Vagina (tissue), 2 donors: Measurements from ENCODE around the gene GJA8. TPM values are rescaled to one million over a fixed set of nuclear protein-coding genes. Genes with fewer than 3 reads are reported as not detected.

ENCODE experiments used
- DNase-seq, 2 donors: peaks; one replicate each; pipeline ENCODE4 v3.0.0-alpha.2; 2017; ENCODE audit errors: extremely low spot score in 2 of 2
- H3K27ac ChIP-seq: fragments of 200-600 bp; sonication (generic); one replicate; pipeline ENCODE4 v1.5.1; 2019
- H3K27me3 ChIP-seq: fragments of 200-600 bp; sonication (generic); one replicate; pipeline ENCODE4 v1.5.1; 2019
- H3K36me3 ChIP-seq, 2 donors: fragments of 200-600 bp; sonication (generic); one replicate each; pipeline ENCODE4 v1.5.1; 2017 to 2019
- H3K4me1 ChIP-seq: fragments of 200-600 bp; sonication (generic); one replicate; pipeline ENCODE4 v1.5.1; 2019
- H3K4me3 ChIP-seq, 2 donors: fragments of 200-600 bp; sonication (generic); 1 replicate in 1 of 2; 2 replicates in 1 of 2; pipeline ENCODE4 v1.5.1; 2016 to 2019
- H3K9me3 ChIP-seq: fragments of 200-600 bp; sonication (generic); one replicate; pipeline ENCODE4 v1.5.1; 2019
- POLR2A ChIP-seq, 2 donors: fragments of 450-650 bp; IDR thresholded peaks; one replicate each; pipeline ENCODE4 v1.6.1; 2017; ENCODE audit warnings: antibody characterized with exemption in 2 of 2, mild to moderate bottlenecking in 2 of 2, moderate library complexity in 2 of 2
- POLR2AphosphoS5 ChIP-seq, 2 donors: sonication (generic); formaldehyde crosslinking; IDR thresholded peaks; one replicate each; pipeline ENCODE4 v1.9.0; 2017; ENCODE audit warnings: antibody characterized with exemption in 2 of 2, mild to moderate bottlenecking in 2 of 2, low read depth in 1 of 2; ENCODE audit not compliant: insufficient read depth in 1 of 2
- intact Hi-C: fragments of 100-400 bp; cut with DNase I; formaldehyde crosslinking; loops from one replicate; pipeline ENCODE4 v1.15.1; 2023
- total RNA-seq: library from RNA; depleted of rRNA; stranded (reverse); fragments of >200 nt; gene quantifications from one replicate; pipeline ENCODE4 v1.2.3, GENCODE V29; 2016
- TF ChIP-seq, protein P1 (sequence below), 3 experiments: fragments of 450-650 bp in 2 of 3; fragments of 200-600 bp in 1 of 3; sonication (generic) in 1 of 3; IDR thresholded peaks; one replicate each; pipeline ENCODE4 v1.5.1; 2017 to 2019; ENCODE audit warnings: antibody characterized with exemption in 3 of 3, mild to moderate bottlenecking in 2 of 3, moderate library complexity in 2 of 3

Gene GJA8
- total RNA-seq, 1 donor from 2014 or later = not detected

- TF ChIP-seq, protein P1, sequence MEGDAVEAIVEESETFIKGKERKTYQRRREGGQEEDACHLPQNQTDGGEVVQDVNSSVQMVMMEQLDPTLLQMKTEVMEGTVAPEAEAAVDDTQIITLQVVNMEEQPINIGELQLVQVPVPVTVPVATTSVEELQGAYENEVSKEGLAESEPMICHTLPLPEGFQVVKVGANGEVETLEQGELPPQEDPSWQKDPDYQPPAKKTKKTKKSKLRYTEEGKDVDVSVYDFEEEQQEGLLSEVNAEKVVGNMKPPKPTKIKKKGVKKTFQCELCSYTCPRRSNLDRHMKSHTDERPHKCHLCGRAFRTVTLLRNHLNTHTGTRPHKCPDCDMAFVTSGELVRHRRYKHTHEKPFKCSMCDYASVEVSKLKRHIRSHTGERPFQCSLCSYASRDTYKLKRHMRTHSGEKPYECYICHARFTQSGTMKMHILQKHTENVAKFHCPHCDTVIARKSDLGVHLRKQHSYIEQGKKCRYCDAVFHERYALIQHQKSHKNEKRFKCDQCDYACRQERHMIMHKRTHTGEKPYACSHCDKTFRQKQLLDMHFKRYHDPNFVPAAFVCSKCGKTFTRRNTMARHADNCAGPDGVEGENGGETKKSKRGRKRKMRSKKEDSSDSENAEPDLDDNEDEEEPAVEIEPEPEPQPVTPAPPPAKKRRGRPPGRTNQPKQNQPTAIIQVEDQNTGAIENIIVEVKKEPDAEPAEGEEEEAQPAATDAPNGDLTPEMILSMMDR (IDR thresholded peaks at IDR 0.05) = no peak
- TF ChIP-seq POLR2AphosphoS5 (IDR thresholded peaks at IDR 0.05; ENCODE audit: insufficient read depth in 1 of 2, low read depth in 1 of 2) = no peak
- no peak for TF ChIP-seq POLR2A (IDR thresholded peaks at IDR 0.05)
- H3K27ac ChIP-seq = no peak overlapping the region
- H3K36me3 ChIP-seq = no peaks in the 10 kb centered on the region
- H3K4me1 ChIP-seq = no peaks in the 10 kb centered on the region
- no peak for DNase-seq
- intact Hi-C loops = loop anchor here (10.0 kb wide), 1 partner anchor 632 kb away; no protein-coding TSS in a partner anchor
- H3K9me3 ChIP-seq = no peaks in the 10 kb centered on the region
- no peaks in the 10 kb centered on the region for H3K27me3 ChIP-seq
- H3K4me3 ChIP-seq = no peak overlapping the region
These were observed 5.4 kb upstream of the GJA8 start for GRCh38 chr1:147897029-147897752.

DNA sequence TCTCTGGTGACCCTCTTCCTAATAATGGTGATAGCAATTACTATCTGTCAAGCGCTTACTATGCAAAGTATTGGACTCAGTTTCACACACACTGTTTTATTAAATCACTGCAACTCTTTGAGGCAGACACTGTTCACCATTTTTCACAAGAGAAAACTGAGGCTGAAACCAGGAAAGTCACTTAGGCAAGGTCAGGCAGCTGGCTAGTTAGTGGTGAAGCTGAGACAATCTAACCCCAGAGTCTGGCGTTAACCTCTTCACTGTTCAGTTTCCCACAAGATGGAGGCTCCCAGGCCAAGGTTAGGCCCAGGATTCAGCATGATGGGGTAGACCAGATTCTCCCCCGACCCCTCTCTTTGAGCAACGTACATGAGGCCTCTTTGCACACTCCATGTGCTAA, 4.8 kb upstream of the GJA8 start:
- Histone ChIP-seq H3K36me3 (no peaks in the 10 kb centered on the region), H3K27me3 (no peaks in the 10 kb centered on the region), H3K27ac (no peak overlapping the region), H3K9me3 (no peaks in the 10 kb centered on the region), H3K4me3 (no peak overlapping the region), H3K4me1 (no peaks in the 10 kb centered on the region)
- intact Hi-C loops = loop anchor here (10.0 kb wide), 1 partner anchor 633 kb away; no protein-coding TSS in a partner anchor
- TF ChIP-seq POLR2AphosphoS5 (IDR thresholded peaks at IDR 0.05; ENCODE audit: insufficient read depth in 1 of 2, low read depth in 1 of 2) (no peak), POLR2A (IDR thresholded peaks at IDR 0.05) (no peak)
- TF ChIP-seq, protein P1 (IDR thresholded peaks at IDR 0.05) = no peak
- DNase-seq = no peak

GRCh38 chr1:147904726-147905125, 2.1 kb downstream of the GJA8 start:
- no peak overlapping the region for H3K27ac ChIP-seq
- H3K36me3 ChIP-seq = no peaks in the 10 kb centered on the region
- H3K4me3 ChIP-seq = no peak overlapping the region
- intact Hi-C loops = no loop called here
- H3K27me3 ChIP-seq = no peaks in the 10 kb centered on the region
- TF ChIP-seq POLR2A (IDR thresholded peaks at IDR 0.05) (no peak), POLR2AphosphoS5 (IDR thresholded peaks at IDR 0.05; ENCODE audit: insufficient read depth in 1 of 2, low read depth in 1 of 2) (no peak)
- TF ChIP-seq, protein P1 (IDR thresholded peaks at IDR 0.05) = no peak
- H3K9me3 ChIP-seq = no peaks in the 10 kb centered on the region
- no peak for DNase-seq
- H3K4me1 ChIP-seq = no peaks in the 10 kb centered on the region

GRCh38 chr1:147907786-147908509, 5.4 kb downstream of the GJA8 start:
- H3K4me1 ChIP-seq = no peaks in the 10 kb centered on the region
- H3K9me3 ChIP-seq = no peaks in the 10 kb centered on the region
- intact Hi-C loops = no loop called here
- no peaks in the 10 kb centered on the region for H3K36me3 ChIP-seq
- no peak overlapping the region for H3K27ac ChIP-seq
- H3K27me3 ChIP-seq = no peaks in the 10 kb centered on the region
- no peak overlapping the region for H3K4me3 ChIP-seq
- TF ChIP-seq POLR2AphosphoS5 (IDR thresholded peaks at IDR 0.05; ENCODE audit: insufficient read depth in 1 of 2, low read depth in 1 of 2) (no peak), POLR2A (IDR thresholded peaks at IDR 0.05) (no peak)
- TF ChIP-seq, protein P1 (IDR thresholded peaks at IDR 0.05) = no peak
- DNase-seq = no peak

DNA sequence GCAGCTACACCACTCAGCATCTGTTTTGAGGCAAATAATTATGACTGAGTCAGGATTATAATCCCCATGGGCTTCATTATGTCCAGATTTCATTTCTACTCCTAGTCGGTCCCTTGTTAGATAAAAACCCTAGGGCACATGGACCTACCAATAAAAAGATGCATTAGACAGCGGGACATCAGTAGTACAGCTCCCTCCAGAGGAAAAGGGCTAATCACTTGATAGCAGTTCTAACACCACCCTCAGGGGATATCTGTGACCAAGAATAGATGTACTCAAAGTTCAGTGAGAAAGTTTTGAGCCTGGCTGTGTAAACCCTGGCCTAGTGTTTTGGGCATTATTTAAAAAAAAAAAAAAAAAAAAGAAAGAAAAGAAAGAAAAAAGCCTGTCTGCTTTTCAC, 10.0 kb downstream of the GJA8 start:
- no peak overlapping the region for H3K27ac ChIP-seq
- H3K27me3 ChIP-seq = no peaks in the 10 kb centered on the region
- no peak overlapping the region for H3K4me3 ChIP-seq
- no peak for TF ChIP-seq POLR2AphosphoS5 (IDR thresholded peaks at IDR 0.05; ENCODE audit: insufficient read depth in 1 of 2, low read depth in 1 of 2)
- TF ChIP-seq POLR2A (IDR thresholded peaks at IDR 0.05) = no peak
- TF ChIP-seq, protein P1 (IDR thresholded peaks at IDR 0.05) = no peak
- H3K9me3 ChIP-seq = no peaks in the 10 kb centered on the region
- H3K4me1 ChIP-seq = no peaks in the 10 kb centered on the region
- no peaks in the 10 kb centered on the region for H3K36me3 ChIP-seq
- no peak for DNase-seq
- intact Hi-C loops = no loop called here
